ENCODE data around the gene NAMPT. TPM values are rescaled to one million over a fixed set of nuclear protein-coding genes. Genes with fewer than 3 reads are reported as not detected.

NAMPT gene
- total RNA-seq, 1 donor from 2014 or later = 130 TPM

DNA sequence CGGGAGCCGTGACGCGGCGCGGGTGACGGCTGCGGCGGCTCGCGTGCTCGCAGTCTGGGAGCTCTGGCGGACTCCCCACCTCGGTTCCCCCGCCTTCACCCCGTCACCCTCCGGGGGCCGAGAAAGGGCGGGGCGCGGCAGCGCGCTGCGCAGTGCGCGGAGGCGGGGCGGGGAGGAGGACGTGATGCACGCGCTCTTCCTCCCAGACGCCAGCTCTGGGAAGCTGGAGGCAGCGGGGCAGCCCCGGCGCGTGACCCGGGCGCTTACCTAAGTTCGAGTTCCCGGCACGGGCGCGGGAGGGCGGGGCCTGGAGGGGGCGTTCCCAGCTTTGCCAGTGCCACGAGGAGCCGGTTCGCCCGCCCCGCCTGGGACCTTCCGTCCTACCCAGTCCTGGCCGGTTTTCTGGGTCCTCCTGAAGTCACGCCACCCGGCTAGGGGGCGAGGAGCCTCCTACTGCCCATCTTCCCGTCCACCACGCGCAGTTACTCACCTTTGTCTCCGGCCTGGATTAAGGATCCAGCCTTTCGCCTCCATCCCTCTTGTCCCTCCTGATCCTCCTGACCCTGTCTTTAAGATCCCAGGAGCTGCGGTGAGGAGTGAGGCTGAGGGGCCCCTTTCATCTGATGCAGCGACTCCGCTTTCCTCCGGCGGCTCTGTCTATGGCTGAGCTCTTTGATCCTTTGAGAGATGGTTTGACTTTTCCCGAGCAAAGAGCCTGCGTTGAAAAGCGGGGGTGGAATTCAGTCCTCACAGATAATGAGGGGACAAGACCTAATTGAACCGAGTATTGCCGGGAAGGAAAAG is 470 bp upstream of the NAMPT start:
- peak overlapping the region; percentile 61 for H3K4me3 ChIP-seq (ENCODE audit: low read depth, low read length)
- H3K36me3 ChIP-seq (ENCODE audit: control insufficient read depth, insufficient read depth, low read length) = no peaks in the 10 kb centered on the region
- DNase-seq (ENCODE audit: low read depth) = peak; percentile 92
- TF ChIP-seq, protein P1, sequence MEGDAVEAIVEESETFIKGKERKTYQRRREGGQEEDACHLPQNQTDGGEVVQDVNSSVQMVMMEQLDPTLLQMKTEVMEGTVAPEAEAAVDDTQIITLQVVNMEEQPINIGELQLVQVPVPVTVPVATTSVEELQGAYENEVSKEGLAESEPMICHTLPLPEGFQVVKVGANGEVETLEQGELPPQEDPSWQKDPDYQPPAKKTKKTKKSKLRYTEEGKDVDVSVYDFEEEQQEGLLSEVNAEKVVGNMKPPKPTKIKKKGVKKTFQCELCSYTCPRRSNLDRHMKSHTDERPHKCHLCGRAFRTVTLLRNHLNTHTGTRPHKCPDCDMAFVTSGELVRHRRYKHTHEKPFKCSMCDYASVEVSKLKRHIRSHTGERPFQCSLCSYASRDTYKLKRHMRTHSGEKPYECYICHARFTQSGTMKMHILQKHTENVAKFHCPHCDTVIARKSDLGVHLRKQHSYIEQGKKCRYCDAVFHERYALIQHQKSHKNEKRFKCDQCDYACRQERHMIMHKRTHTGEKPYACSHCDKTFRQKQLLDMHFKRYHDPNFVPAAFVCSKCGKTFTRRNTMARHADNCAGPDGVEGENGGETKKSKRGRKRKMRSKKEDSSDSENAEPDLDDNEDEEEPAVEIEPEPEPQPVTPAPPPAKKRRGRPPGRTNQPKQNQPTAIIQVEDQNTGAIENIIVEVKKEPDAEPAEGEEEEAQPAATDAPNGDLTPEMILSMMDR (IDR thresholded peaks at IDR 0.05; ENCODE audit: insufficient read depth, low read length, poor library complexity, severe bottlenecking) = no peak
- H3K27me3 ChIP-seq (ENCODE audit: control insufficient read depth, insufficient read depth, low read length) = no peaks in the 10 kb centered on the region

DNA sequence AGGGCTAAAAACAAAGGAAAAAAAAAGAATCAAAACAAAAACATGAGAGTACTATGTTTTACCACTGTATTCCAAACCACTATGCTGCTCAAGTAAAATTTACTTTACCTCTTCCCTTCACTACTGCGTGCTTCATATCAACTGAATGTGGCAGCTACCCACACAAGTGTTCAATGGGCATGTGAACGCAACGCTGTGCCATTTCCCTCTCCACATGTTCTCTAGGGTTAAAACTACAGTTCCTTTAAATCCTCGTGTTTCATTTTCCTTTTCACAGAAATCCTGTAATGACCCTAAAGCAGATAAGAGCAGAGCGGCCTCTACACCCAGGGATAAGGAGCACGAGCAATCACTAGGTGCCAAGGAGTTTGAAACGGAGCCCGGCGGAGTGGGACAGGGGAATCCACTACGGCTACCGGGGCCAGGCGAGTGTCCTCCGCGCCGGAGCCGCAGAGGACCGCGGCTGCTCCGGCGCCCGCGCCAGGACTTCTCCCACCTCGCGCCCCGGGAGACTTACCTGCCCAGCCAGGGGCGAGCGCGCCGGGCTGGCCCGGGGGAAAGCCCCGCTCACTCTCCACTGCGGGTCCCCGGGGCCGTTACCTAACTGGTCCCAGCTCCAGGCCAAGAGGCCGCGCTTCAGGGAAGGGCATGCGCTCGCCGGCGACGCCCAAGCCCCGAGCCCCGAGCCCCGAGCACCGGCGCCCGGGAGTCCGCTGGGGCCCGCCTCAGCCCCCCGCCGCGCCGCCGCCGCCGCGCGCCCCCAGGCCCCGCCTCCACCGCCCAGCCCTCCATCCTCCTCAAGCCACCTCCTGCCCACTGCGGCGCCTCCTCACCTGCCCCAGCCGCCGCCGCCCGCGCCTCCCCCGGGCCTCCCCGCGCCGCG is 711 bp downstream of the NAMPT start:
- no peak for DNase-seq (ENCODE audit: low read depth)

DNA sequence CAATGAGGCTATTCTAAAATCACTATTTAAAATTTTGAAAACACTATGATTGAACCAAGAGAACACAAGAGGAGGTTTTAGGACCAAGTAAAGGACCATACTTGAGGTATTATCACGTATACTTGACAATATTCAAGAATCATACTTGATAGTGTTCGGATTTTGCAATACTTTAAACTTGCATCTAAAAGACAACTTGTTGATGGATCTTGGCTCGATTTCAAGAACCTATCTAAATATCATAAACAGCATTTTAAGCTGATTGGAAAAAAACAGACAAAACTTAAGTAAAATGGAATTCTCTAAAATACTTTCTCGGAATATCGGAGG is 1.3 kb downstream of the NAMPT start:
- TF ChIP-seq, protein P1 (IDR thresholded peaks at IDR 0.05; ENCODE audit: insufficient read depth, low read length, poor library complexity, severe bottlenecking) = no peak
- H3K4me3 ChIP-seq (ENCODE audit: low read depth, low read length) = peak overlapping the region; percentile 61
- DNase-seq (ENCODE audit: low read depth) = no peak
- H3K27me3 ChIP-seq (ENCODE audit: control insufficient read depth, insufficient read depth, low read length) = no peaks in the 10 kb centered on the region
- H3K36me3 ChIP-seq (ENCODE audit: control insufficient read depth, insufficient read depth, low read length) = no peaks in the 10 kb centered on the region

More for the DNA sequence above, 711 bp downstream of the NAMPT start:
- no peaks in the 10 kb centered on the region for H3K36me3 ChIP-seq (ENCODE audit: control insufficient read depth, insufficient read depth, low read length)
- TF ChIP-seq, protein P1 (IDR thresholded peaks at IDR 0.05; ENCODE audit: insufficient read depth, low read length, poor library complexity, severe bottlenecking) = no peak
- H3K4me3 ChIP-seq (ENCODE audit: low read depth, low read length) = peak overlapping the region; percentile 61
- H3K27me3 ChIP-seq (ENCODE audit: control insufficient read depth, insufficient read depth, low read length) = no peaks in the 10 kb centered on the region

DNA sequence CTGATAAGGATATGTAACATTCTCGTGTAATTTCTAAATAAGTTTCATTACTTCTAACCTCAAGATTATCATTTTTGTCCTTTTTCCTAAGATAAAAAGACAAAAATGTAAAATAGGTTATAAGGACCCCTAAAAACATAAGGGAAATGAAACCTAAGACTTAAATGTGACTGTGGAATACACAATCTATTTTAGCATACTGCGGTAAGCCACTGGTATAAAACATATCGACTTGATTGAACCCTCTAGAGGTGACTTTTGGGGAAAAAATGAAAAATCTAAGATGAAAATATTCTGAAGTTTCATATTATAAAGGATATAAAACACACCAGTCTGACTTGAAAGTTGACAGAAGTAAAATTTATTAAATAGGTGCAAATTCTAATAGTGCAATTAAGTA is 1.9 kb downstream of the NAMPT start:
- Histone ChIP-seq H3K36me3 (ENCODE audit: control insufficient read depth, insufficient read depth, low read length) (no peaks in the 10 kb centered on the region), H3K4me3 (ENCODE audit: low read depth, low read length) (no peak overlapping the region), H3K27me3 (ENCODE audit: control insufficient read depth, insufficient read depth, low read length) (no peaks in the 10 kb centered on the region)
- DNase-seq (ENCODE audit: low read depth) = no peak
- TF ChIP-seq, protein P1 (IDR thresholded peaks at IDR 0.05; ENCODE audit: insufficient read depth, low read length, poor library complexity, severe bottlenecking) = no peak

DNA sequence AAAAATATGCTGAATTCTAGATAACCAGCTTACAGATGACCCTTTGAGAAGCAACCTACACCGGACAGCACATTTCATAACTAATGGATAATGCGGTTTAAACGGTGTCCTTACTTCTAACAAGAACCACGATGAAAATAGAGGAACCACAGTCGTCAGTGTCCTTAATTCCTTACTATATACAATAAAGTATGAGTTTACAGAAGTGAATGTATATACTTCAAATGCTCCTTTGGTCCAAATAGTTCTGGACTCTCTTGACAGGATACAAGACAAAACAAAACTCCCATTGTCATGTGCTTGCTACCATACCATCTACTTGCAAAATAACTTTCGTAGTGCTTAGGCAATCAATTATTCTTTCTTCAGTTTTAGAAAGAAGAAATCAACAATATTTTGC is 2.4 kb downstream of the NAMPT start:
- DNase-seq (ENCODE audit: low read depth) = no peak
- Histone ChIP-seq H3K4me3 (ENCODE audit: low read depth, low read length) (no peak overlapping the region), H3K27me3 (ENCODE audit: control insufficient read depth, insufficient read depth, low read length) (no peaks in the 10 kb centered on the region), H3K36me3 (ENCODE audit: control insufficient read depth, insufficient read depth, low read length) (no peaks in the 10 kb centered on the region)
- TF ChIP-seq, protein P1 (IDR thresholded peaks at IDR 0.05; ENCODE audit: insufficient read depth, low read length, poor library complexity, severe bottlenecking) = no peak

Measured in kidney epithelial cell (primary cell).